Stimulated activated CD4-positive, alpha-beta T cell treated with anti-CD3 and anti-CD28 coated beads, Interleukin-2, amount 100 ng/mL, for 4 hours (primary cell): ENCODE measurements around the gene ATOSA.

Experiments used
- DNase-seq: peaks from one replicate; pipeline ENCODE4 v3.0.0-alpha.2; 2020; ENCODE audit warnings: low read depth

ATOSA gene

GRCh38 chr15:52683580-52683979 lies 4.4 kb upstream of the ATOSA start:
- DNase-seq = no peak

- no peak for DNase-seq
Observed at GRCh38 chr15:52682781-52683180, 3.6 kb upstream of the ATOSA start.

DNA sequence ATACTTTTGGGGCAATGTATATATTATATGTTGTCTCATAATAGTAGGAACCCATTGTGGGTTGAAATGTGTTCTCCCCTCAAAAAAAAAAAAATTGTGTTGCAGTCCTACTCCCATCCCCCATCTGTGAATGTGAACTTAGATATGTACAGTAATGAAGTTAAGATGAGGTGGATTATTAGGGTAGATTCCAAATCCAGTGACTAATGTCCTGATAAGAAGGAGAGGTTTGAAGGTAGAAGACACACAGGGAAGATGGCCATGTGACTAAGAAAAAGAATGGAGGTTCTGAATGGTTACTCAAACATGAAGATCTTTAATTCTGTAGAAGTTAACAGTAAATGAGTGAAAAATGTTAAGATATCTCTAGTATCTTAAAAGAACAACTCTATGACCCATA lies 3.0 kb upstream of the ATOSA start:
- no peak for DNase-seq

GRCh38 chr15:52681441-52681840 lies 2.3 kb upstream of the ATOSA start:
- DNase-seq = no peak

DNA sequence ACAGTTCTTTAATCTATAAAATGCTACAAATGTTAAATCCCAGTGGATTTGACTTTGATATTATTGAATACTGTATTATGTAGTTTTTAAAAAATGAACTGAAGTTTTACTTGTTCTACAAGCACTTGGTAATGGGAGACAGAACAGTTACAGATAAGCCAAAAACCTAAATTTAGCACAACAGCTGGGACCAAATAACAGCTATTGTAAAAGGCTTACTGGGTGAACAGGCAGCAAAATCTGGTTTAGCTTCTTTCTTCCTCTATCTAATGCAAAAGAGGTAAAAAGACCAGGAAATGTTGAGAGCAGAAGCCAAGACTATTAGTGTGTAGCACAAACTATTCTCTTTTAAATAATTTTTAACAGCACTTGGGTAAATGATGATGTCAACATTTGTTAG lies 1.6 kb upstream of the ATOSA start:
- no peak for DNase-seq

GRCh38 chr15:52680041-52680391 lies 828 bp upstream of the ATOSA start:
- no peak for DNase-seq

GRCh38 chr15:52678468-52679231 lies 538 bp downstream of the ATOSA start:
- DNase-seq = no peak

GRCh38 chr15:52677593-52678467 lies 1.4 kb downstream of the ATOSA start:
- DNase-seq = no peak

DNA sequence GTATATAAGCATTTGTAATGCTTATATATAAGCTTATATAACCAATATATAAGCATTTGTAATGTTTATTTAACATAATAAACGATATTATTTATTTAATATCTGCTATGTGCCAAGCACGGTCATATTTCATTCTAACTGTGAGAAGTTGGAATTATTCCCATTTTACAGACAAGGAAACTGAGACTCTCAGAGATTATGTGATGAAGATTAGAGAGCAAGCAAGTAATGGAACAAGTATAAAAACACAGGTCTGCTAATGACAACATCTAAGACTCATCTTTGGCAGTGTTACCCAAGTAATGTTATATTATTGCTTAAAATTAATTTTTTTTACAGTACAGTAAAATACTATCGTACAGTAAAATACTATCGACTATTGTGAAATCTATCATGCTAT lies 4.4 kb downstream of the ATOSA start:
- DNase-seq = no peak

GRCh38 chr15:52673734-52674133 lies 5.5 kb downstream of the ATOSA start:
- no peak for DNase-seq

GRCh38 chr15:52673312-52673711 lies 5.9 kb downstream of the ATOSA start:
- DNase-seq = no peak

- DNase-seq = no peak
Observed at GRCh38 chr15:52672661-52673060, 6.5 kb downstream of the ATOSA start.

DNA sequence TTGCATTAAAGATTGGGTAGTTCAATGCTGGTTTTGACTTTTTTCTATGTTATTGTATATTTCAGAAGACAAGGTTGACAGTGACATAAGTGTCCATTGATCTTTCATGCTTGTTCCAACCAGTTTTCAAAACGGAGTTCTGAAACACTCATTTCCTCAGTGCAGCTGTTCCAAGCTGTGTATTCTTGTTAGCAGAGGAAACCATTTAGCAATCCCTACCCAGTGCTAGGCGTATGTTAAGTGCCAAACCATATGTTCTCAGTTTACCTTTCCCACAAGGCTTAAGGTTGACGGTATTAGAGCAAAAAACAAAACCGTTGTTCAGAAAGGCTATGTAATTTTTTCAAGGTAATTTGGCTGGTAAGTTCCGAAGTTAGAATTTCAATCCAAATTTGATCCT lies 9.1 kb downstream of the ATOSA start:
- DNase-seq = no peak

DNA sequence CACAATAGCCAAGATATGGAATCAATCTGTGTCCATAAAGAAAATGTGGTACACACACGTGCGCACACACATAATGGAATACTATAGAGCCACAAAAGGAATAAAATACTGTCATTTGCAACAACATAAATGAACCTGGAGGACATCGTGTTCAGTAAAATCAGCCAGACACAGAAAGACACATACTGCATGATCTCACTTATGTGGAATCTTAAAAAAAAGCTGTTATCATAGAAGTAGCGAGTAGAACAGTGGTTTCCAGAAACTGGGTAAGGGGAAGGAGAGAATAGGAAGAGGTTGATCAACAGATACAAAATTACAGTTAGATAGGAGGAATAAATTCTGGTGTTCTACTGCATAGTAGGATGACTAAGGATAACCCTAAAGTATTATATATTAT lies 11.1 kb downstream of the ATOSA start:
- no peak for DNase-seq

DNA sequence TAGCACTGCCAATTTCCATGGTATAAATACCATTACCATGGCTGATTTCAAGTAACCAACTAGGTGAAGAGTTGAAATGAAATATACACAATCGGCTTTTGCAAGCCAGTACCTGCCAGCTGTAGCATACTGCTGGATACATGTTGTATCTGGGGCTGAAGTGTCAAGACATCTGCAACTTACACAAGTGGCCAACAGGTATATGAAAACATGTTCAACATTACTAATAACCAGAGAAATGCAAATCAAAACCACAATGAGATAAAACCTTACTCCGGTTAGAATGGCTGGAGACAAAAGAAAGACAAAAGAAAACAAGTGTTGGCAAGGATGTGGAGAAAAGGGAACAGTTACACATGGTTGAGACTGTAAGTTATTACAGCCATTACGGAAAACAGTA lies 11.6 kb downstream of the ATOSA start:
- DNase-seq = no peak

- no peak for DNase-seq
Observed at GRCh38 chr15:52663536-52664294, 15.5 kb downstream of the ATOSA start.

DNA sequence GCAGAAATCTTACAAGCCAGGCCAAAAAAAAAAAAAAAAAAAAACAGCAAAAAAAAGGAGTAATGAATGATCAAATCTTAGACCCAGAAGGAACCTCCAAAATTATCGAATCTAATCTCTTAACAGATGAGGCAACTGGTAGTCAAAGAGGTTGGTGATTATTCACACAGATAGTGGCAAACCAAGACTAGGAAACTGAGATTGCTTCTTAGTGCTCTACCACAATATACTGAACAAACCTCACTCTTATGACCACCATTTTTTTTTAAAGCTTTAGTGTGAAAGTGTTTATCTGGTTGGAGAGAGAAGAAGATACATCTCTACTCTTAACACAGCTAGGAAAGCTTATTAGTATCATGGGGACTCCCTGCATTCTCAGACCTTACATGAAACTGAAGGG lies 17.3 kb downstream of the ATOSA start:
- no peak for DNase-seq

DNA sequence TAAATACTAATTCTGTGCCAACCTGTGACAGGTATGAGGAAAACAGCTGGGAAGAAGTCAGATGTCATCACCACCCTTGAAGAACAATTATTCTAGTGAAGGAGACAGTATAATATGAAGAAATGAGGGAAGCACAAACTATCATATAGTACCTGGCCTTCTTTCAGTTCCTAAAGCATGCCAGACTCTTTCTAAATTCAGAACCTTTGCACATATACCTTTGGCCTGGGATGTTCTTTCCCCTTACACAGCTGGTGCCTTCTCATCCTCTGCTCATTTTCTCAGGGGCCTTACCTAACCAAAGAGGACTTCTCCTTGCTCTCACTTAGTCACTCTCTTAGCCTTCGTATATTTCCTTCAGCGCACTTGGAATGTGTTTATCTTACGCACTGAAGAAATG lies 19.0 kb downstream of the ATOSA start:
- no peak for DNase-seq

DNA sequence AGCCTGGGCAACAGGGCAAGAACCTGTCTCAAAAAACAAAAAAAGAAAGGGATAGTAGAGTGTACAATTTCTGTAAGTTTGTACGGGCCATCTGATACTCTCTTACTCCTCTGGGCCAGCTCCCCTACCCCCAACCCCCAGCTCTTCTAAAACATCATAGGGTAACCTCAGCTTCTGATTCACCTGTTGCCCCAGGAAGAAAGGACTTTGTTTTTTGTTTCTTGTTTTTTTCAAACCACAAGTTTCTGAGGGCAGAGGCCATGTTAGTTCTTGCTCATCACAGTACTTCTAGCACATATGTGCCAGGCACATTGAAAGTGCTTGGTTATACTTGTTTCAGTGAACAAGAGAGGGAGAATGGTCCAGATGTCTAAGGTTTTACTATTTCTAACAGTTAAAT lies 20.2 kb downstream of the ATOSA start:
- DNase-seq = no peak

GRCh38 chr15:52657338-52657737 lies 21.9 kb downstream of the ATOSA start:
- DNase-seq = no peak

DNA sequence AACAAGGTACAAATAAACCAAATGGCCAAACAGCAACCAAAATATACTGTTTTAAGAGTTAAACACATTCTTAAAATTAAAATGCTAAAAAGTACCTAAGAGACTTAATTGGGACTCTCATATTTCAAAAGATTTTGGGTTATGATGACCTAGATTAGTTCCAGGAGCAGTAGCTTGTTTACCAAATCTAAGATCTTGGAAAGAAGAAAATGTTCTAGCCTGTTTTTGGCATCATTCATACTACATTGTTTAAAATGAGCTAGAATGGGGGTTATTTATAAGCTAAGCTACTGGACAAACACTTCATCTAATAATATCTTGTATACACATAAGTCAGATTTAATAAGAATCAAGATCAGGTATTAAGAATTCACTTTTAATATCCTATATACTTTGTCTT lies 22.8 kb downstream of the ATOSA start:
- DNase-seq = no peak

DNA sequence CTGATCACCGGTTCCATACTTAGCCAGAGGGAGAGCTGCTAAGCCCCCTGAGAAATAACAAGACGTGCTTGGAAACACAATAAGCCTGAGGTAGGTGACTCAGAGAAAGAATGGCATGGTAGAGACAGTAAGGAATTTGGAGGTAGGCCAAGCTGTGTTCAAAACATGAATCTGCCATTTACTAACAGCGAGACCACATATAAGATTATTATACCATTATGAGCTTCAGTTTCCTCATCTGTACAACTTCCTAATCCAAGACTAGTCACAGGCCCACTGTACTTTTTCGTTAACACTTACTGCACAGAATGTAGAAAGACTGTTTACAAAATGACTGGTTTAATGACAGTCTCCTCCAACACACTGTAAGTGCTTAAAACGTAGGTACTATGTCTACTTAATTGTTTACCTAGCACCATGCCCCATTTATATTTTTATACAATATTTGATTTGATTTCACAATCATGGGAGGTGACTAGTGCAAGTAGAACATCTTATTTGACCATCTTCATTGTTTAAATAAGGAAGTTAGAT lies 25.7 kb downstream of the ATOSA start:
- DNase-seq = no peak

GRCh38 chr15:52652984-52653383 lies 26.2 kb downstream of the ATOSA start:
- DNase-seq = no peak
